Vagina (tissue), 2 donors: ENCODE results near the gene KIF1A.

Source experiments
- POLR2A ChIP-seq, 2 donors: fragments of 450-650 bp; IDR thresholded peaks; one replicate each; pipeline ENCODE4 v1.6.1; 2017; ENCODE audit warnings: antibody characterized with exemption in 2 of 2, mild to moderate bottlenecking in 2 of 2, moderate library complexity in 2 of 2
- TF ChIP-seq, protein P1 (sequence below), 3 experiments: fragments of 450-650 bp in 2 of 3; fragments of 200-600 bp in 1 of 3; sonication (generic) in 1 of 3; IDR thresholded peaks; one replicate each; pipeline ENCODE4 v1.5.1; 2017 to 2019; ENCODE audit warnings: antibody characterized with exemption in 3 of 3, mild to moderate bottlenecking in 2 of 3, moderate library complexity in 2 of 3

DNA sequence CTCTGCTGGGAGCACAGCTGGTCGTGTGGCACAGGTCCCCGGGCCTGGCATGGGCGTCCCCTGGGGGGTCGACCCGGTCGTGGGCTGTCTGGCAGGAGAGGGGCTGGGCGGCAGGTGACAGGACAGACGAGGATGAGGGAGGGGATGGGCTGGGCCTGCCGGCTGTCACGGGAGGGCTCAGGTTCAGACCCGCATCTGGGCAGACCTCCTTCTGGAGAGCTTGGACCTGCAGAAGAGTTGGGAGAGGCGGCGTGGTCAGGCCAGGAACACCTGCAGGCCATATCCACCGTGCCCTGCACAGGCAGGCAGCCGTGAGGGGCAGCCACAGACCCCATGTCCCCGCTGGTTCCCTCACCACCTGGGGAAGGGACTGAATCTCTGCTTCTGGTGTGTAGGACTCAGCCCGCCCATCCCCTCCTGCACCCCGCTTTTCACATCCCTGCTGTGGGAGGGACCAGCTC is 102.8 kb downstream of the KIF1A start:
- no peak for TF ChIP-seq POLR2A (IDR thresholded peaks at IDR 0.05)
- TF ChIP-seq, protein P1, sequence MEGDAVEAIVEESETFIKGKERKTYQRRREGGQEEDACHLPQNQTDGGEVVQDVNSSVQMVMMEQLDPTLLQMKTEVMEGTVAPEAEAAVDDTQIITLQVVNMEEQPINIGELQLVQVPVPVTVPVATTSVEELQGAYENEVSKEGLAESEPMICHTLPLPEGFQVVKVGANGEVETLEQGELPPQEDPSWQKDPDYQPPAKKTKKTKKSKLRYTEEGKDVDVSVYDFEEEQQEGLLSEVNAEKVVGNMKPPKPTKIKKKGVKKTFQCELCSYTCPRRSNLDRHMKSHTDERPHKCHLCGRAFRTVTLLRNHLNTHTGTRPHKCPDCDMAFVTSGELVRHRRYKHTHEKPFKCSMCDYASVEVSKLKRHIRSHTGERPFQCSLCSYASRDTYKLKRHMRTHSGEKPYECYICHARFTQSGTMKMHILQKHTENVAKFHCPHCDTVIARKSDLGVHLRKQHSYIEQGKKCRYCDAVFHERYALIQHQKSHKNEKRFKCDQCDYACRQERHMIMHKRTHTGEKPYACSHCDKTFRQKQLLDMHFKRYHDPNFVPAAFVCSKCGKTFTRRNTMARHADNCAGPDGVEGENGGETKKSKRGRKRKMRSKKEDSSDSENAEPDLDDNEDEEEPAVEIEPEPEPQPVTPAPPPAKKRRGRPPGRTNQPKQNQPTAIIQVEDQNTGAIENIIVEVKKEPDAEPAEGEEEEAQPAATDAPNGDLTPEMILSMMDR (IDR thresholded peaks at IDR 0.05): no peak
